GM12878 (cell line): Measurements from ENCODE around the gene SEC16B. TPM values are rescaled to one million over a fixed set of nuclear protein-coding genes. Genes with fewer than 3 reads are reported as not detected.

Source experiments
- ATAC-seq: fragments of 200-7000 bp; cut with Tn5 transposase; 3 replicates; pipeline ENCODE4 v1.9.1; 2020; ENCODE audit warnings: mild to moderate bottlenecking, moderate library complexity
- BruUV-seq: library from RNA; stranded (reverse); fragments of 400-500 nt; replicated peaks from 2 replicates; lab custom pipeline; 2021; lab: Mats Ljungman, UMichigan
- CTCF ChIA-PET: fragments of 300-600 bp; sonication (Branson Sonifier 250); formaldehyde crosslinking; extraction: SDS; loops from one replicate; lab custom pipeline; 2021; ENCODE audit warnings: inconsistent platforms; lab: Yijun Ruan, JAX
- POLR2A ChIA-PET: fragments of 350-600 bp; formaldehyde crosslinking; extraction: SDS; loops from one replicate; lab custom pipeline; 2021; ENCODE audit warnings: inconsistent platforms; lab: Charles Lee
- RAD21 ChIA-PET: fragments of 300-600 bp; sonication (Branson Sonifier 250); formaldehyde crosslinking; loops from one replicate; lab custom pipeline; 2023; ENCODE audit warnings: antibody characterized with exemption; ENCODE audit not compliant: unreplicated experiment; lab: Charles Lee
- SMC1A ChIA-PET: fragments of 300-600 bp; sonication (Branson Sonifier 250); formaldehyde crosslinking; loops from one replicate; lab custom pipeline; 2023; ENCODE audit not compliant: unreplicated experiment, uncharacterized antibody; lab: Charles Lee
- DNase-seq: peaks from one replicate; pipeline ENCODE4 v3.0.0-alpha.2; 2011; ENCODE audit warnings: low read depth, low spot score
- FAIRE-seq: peaks from 3 replicates; lab custom pipeline; 2011; peaks lifted over from hg19 to GRCh38; lab: Jason Lieb, UNC
- H2AFZ ChIP-seq: 2 replicates; pipeline ENCODE4 v1.6.0; 2011; ENCODE audit warnings: low read depth, low read length, control low read depth; ENCODE audit not compliant: control insufficient read depth
- H3K27ac ChIP-seq: 2 replicates; pipeline ENCODE4 v1.5.1; 2011; ENCODE audit warnings: control low read depth; ENCODE audit not compliant: control insufficient read depth, insufficient read depth
- H3K27me3 ChIP-seq, 2 experiments: replicated peaks in 1 of 2; 2 replicates each; pipeline versions ENCODE4 v1.6.0 to v1.6.1; 2011; ENCODE audit warnings: low read length in 1 of 2; ENCODE audit not compliant: control insufficient read depth in 2 of 2, insufficient read depth in 2 of 2
- H3K36me3 ChIP-seq, 2 experiments: 2 replicates each; pipeline ENCODE4 v1.5.1; 2011; ENCODE audit warnings: low read length in 1 of 2; ENCODE audit not compliant: control insufficient read depth in 2 of 2, insufficient read depth in 2 of 2
- H3K4me1 ChIP-seq: 2 replicates; pipeline ENCODE4 v1.6.1; 2011; ENCODE audit warnings: mild to moderate bottlenecking, low read length, moderate library complexity, mixed read lengths; ENCODE audit not compliant: control insufficient read depth, insufficient read depth
- H3K4me2 ChIP-seq: 2 replicates; pipeline ENCODE4 v1.6.0; 2011; ENCODE audit warnings: control low read depth; ENCODE audit not compliant: control insufficient read depth, insufficient read depth
- H3K4me3 ChIP-seq: fragments of 200-600 bp; sonication (generic); 2 replicates; pipeline ENCODE4 v1.5.1; 2016
- H3K79me2 ChIP-seq: 2 replicates; pipeline ENCODE4 v1.6.0; 2011; ENCODE audit warnings: low read length; ENCODE audit not compliant: control insufficient read depth, insufficient read depth
- H3K9ac ChIP-seq: 2 replicates; pipeline ENCODE4 v1.8.0; 2011; ENCODE audit warnings: low read length, control low read depth, mixed read lengths; ENCODE audit not compliant: control insufficient read depth, insufficient read depth
- H3K9me3 ChIP-seq: replicated peaks from 3 replicates; pipeline ENCODE4 v1.5.1; 2011; ENCODE audit warnings: mild to moderate bottlenecking, low read length; ENCODE audit not compliant: control insufficient read depth, insufficient read depth
- H4K20me1 ChIP-seq: 2 replicates; pipeline ENCODE4 v1.6.0; 2011; ENCODE audit not compliant: control insufficient read depth, insufficient read depth
- CBX5 ChIP-seq: sonication (generic); IDR thresholded peaks from 2 replicates; pipeline ENCODE4 v1.6.1; 2016; ENCODE audit warnings: low read depth, moderate library complexity, mild to moderate bottlenecking, inconsistent platforms
- GABPA ChIP-seq: IDR thresholded peaks from 2 replicates; pipeline ENCODE4 v1.6.1; 2014; ENCODE audit warnings: antibody characterized with exemption, low read depth, mild to moderate bottlenecking, inconsistent platforms
- IRF4 ChIP-seq: IDR thresholded peaks from 2 replicates; pipeline ENCODE4 v1.6.1; 2011; ENCODE audit warnings: low read depth, low read length
- RAD21 ChIP-seq: IDR thresholded peaks from 2 replicates; pipeline ENCODE4 v1.6.1; 2011; ENCODE audit warnings: mild to moderate bottlenecking, low read depth, low read length, moderate library complexity; ENCODE audit not compliant: insufficient read depth
- SMC3 ChIP-seq: IDR thresholded peaks from 2 replicates; pipeline ENCODE4 v1.6.1; 2011; ENCODE audit warnings: low read length, improper control_type of control experiment, borderline replicate concordance
- SPI1 ChIP-seq: IDR thresholded peaks from 2 replicates; pipeline ENCODE4 v1.6.1; 2011; ENCODE audit warnings: low read depth, mild to moderate bottlenecking, low read length, moderate library complexity, borderline replicate concordance; ENCODE audit not compliant: insufficient read depth
- TCF12 ChIP-seq: IDR thresholded peaks from 2 replicates; pipeline ENCODE4 v1.6.1; 2011; ENCODE audit warnings: low read depth, mild to moderate bottlenecking, low read length
- TCF7 ChIP-seq: IDR thresholded peaks from 2 replicates; pipeline ENCODE4 v1.6.1; 2014; ENCODE audit warnings: antibody characterized with exemption, borderline replicate concordance
- ZBED1 ChIP-seq: IDR thresholded peaks from 2 replicates; pipeline ENCODE4 v1.6.1; 2016; ENCODE audit warnings: borderline replicate concordance
- ZNF274 ChIP-seq: IDR thresholded peaks from one replicate; pipeline ENCODE4 v1.8.0; 2011; ENCODE audit not compliant: insufficient read length, insufficient read depth
- ZNF622 ChIP-seq: fragments of 450-650 bp; IDR thresholded peaks from 2 replicates; pipeline ENCODE4 v1.6.1; 2017; ENCODE audit warnings: mild to moderate bottlenecking, inconsistent platforms
- WGBS: methylation state at CpG from one replicate; pipeline ENCODE4 v1.1.6; 2016; ENCODE audit warnings: low lambda C conversion rate; ENCODE audit not compliant: insufficient replicate concordance, insufficient coverage; ENCODE audit errors: missing lambda C conversion rate; 5-methylcytosine and 5-hydroxymethylcytosine counted together
- in situ Hi-C: fragments of 300-500 bp; cut with MboI; formaldehyde crosslinking; loops from 9 replicates; pipeline ENCODE4 v1.14.3; 2018; ENCODE audit warnings: mixed read lengths
- intact Hi-C: fragments of 100-400 bp; cut with micrococcal nuclease; formaldehyde crosslinking; loops from one replicate; pipeline ENCODE4 v1.14.2; 2022; ENCODE audit not compliant: unreplicated experiment
- polyA plus RNA-seq, 11 experiments: library from polyadenylated mRNA; depleted of rRNA in 4 of 11; unstranded in 6 of 11; stranded (reverse) in 5 of 11; fragments of >200 nt; fragmentation: Nextera tagmentation in 4 of 11; fragmentation: Illumina TruSeq in 1 of 11; extraction: Ambion mirVana in 4 of 11; extraction: Trizol in 1 of 11; gene quantifications; 1 replicate in 1 of 11; 2 replicates in 10 of 11; pipeline versions ENCODE4 v1.2.1 to v1.2.3, GENCODE V29; 2011 to 2016; ENCODE audit warnings: inconsistent platforms in 2 of 11, missing spikeins in 2 of 11, low read depth in 1 of 11
- total RNA-seq, 4 experiments: library from RNA; depleted of rRNA in 3 of 4; stranded (reverse); fragments of >200 nt in 3 of 4; fragmentation: Illumina TruSeq in 1 of 4; extraction: Trizol in 1 of 4; gene quantifications; 2 replicates each; pipeline versions ENCODE4 v1.2.1 to v1.2.3, GENCODE V29; 2013 to 2021
- TF ChIP-seq, protein P1 (sequence below), 3 experiments: IDR thresholded peaks in 2 of 3; conservative IDR thresholded peaks in 1 of 3; 2 replicates each; pipeline ENCODE4 v1.5.1; 2011; ENCODE audit warnings: low read depth in 3 of 3, low read length in 3 of 3, mild to moderate bottlenecking in 3 of 3, control low read depth in 2 of 3, moderate library complexity in 2 of 3, inconsistent platforms in 1 of 3, mixed read lengths in 1 of 3; ENCODE audit not compliant: control insufficient read depth in 2 of 3, insufficient read depth in 1 of 3; ENCODE audit errors: extremely low read depth in 1 of 3
- TF ChIP-seq, protein P2 (sequence below): fragments of 450-650 bp; IDR thresholded peaks from 2 replicates; pipeline ENCODE4 v1.6.1; 2017; ENCODE audit warnings: mild to moderate bottlenecking, low read depth, inconsistent platforms; ENCODE audit not compliant: poor library complexity, severe bottlenecking

SEC16B gene
- total and polyA plus RNA-seq, 10 of the 15 experiments (the other 5 are each of a cell fraction or from before 2014, with no cell fraction given) = 0.10 to 0.94 (median 0.17) TPM; not detected in 2

- no peaks in the 10 kb centered on the region; a peak in 1 of 4 replicates for H3K27me3 ChIP-seq
- TF ChIP-seq IRF4 (no peak), ZBED1 (no peak), TCF12 (no peak), TCF7 (no peak), ZNF622 (no peak)
- no peaks in the 10 kb centered on the region for H3K9me3 ChIP-seq
- no peaks in the 10 kb centered on the region for H4K20me1 ChIP-seq
- POLR2A ChIA-PET = no interaction called here
- H3K79me2 ChIP-seq = no peaks in the 10 kb centered on the region
- intact Hi-C loops (no loop called here), in situ Hi-C loops (no loop called here)
- FAIRE-seq (no peak), DNase-seq (no peak), ATAC-seq (no peak)
- H3K27ac ChIP-seq = no peak overlapping the region
- H3K4me2 ChIP-seq = no peak overlapping the region
- BruUV-seq = no TSS peak
- RAD21 ChIA-PET = no interaction called here
- H3K4me3 ChIP-seq = no peak overlapping the region
- no peak overlapping the region for H3K9ac ChIP-seq
- CTCF ChIA-PET = interaction anchor here (0.6 to 1.6 kb wide), 10 partner anchors 15 to 1044 kb away, joined by 3 to 5 read pairs (median 3); no protein-coding TSS in a partner anchor
- H3K36me3 ChIP-seq = no peaks in the 10 kb centered on the region
- no peaks in the 10 kb centered on the region for H3K4me1 ChIP-seq
- H2AFZ ChIP-seq = no peak overlapping the region
- SMC1A ChIA-PET = interaction anchor here (0.7 to 1.6 kb wide), 3 partner anchors 9 to 240 kb away, joined by 3 to 5 read pairs (median 3); no protein-coding TSS in a partner anchor
Measured at GRCh38 chr1:177950506-177950905, 19.4 kb downstream of the SEC16B start.

DNA sequence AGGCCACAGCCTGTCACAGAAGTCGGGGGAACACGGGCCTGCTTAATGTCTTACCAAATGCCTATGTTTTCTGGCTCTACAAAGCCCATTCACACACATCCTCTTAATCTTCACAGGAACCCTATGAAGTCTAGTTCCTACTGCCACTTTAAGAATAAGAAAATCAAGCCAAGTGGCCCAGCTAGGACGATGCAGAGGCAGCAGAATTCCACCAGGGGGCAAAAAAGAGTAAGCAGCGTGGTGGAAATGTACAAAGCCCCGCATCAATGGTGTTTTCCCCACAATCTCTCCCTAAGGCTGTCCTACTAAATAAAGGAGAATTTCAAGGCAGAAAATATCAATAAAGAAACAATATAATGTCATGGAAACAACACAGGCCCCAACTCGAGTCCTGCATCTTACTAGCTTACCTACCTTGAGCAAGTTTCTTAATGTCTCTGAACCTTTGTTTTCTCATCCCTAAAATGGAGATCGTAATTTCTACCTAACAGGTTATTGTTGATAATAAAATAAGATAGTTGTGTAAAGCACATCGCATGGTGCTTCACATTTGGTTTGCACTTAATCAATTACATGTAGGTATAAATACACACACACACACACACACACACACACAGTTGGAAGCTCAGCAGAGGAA is 21.4 kb downstream of the SEC16B start:
- Histone ChIP-seq H3K4me1 (no peaks in the 10 kb centered on the region), H3K9ac (no peak overlapping the region), H3K27ac (no peak overlapping the region), H3K79me2 (no peaks in the 10 kb centered on the region), H3K4me2 (no peak overlapping the region), H2AFZ (no peak overlapping the region), H3K9me3 (no peaks in the 10 kb centered on the region), H3K4me3 (no peak overlapping the region), H3K36me3 (no peaks in the 10 kb centered on the region), H3K27me3 (no peaks in the 10 kb centered on the region; a peak in 1 of 4 replicates), H4K20me1 (no peaks in the 10 kb centered on the region)
- ATAC-seq = peak; percentile 87
- in situ Hi-C loops (loop anchor here (10.0 kb wide), 3 partner anchors 246 to 1054 kb away; no protein-coding TSS in a partner anchor), intact Hi-C loops (loop anchor here (1.0 to 10.0 kb wide), 4 partner anchors 242 to 1001 kb away; no protein-coding TSS in a partner anchor)
- ChIA-PET CTCF (interaction anchor here (0.6 to 2.1 kb wide), 32 partner anchors 12 to 1879 kb away, joined by 3 to 9 read pairs (median 3); partner anchors contain the start of gene SEC16B), RAD21 (interaction anchor here (1.3 to 2.1 kb wide), 5 partner anchors 10 to 242 kb away, joined by 3 to 6 read pairs (median 4); no protein-coding TSS in a partner anchor), SMC1A (interaction anchor here (1.0 to 1.7 kb wide), 12 partner anchors 9 to 1050 kb away, joined by 3 to 9 read pairs (median 4); no protein-coding TSS in a partner anchor), POLR2A (no interaction called here)
- peak; percentile 94 for FAIRE-seq
- WGBS = 15% methylated on average over 8 of the region's 8 CpGs
- no peak for DNase-seq
- BruUV-seq = no TSS peak
- TF ChIP-seq, protein P1, sequence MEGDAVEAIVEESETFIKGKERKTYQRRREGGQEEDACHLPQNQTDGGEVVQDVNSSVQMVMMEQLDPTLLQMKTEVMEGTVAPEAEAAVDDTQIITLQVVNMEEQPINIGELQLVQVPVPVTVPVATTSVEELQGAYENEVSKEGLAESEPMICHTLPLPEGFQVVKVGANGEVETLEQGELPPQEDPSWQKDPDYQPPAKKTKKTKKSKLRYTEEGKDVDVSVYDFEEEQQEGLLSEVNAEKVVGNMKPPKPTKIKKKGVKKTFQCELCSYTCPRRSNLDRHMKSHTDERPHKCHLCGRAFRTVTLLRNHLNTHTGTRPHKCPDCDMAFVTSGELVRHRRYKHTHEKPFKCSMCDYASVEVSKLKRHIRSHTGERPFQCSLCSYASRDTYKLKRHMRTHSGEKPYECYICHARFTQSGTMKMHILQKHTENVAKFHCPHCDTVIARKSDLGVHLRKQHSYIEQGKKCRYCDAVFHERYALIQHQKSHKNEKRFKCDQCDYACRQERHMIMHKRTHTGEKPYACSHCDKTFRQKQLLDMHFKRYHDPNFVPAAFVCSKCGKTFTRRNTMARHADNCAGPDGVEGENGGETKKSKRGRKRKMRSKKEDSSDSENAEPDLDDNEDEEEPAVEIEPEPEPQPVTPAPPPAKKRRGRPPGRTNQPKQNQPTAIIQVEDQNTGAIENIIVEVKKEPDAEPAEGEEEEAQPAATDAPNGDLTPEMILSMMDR (IDR thresholded peaks at IDR 0.05 in 2 of 3, conservative IDR thresholded peaks at IDR 0.05 in 1 of 3; ENCODE audit: control insufficient read depth in 2 of 3, extremely low read depth in 1 of 3, insufficient read depth in 1 of 3, low read depth in 3 of 3, low read length in 3 of 3) = peak; percentile 80 to 88 (median 87)
- TF ChIP-seq SMC3 = peak; percentile 78
- TF ChIP-seq GABPA = no peak
- TF ChIP-seq RAD21 = peak; percentile 66
- TF ChIP-seq SPI1 = no peak
- no peak for TF ChIP-seq ZNF274
- TF ChIP-seq, protein P2, sequence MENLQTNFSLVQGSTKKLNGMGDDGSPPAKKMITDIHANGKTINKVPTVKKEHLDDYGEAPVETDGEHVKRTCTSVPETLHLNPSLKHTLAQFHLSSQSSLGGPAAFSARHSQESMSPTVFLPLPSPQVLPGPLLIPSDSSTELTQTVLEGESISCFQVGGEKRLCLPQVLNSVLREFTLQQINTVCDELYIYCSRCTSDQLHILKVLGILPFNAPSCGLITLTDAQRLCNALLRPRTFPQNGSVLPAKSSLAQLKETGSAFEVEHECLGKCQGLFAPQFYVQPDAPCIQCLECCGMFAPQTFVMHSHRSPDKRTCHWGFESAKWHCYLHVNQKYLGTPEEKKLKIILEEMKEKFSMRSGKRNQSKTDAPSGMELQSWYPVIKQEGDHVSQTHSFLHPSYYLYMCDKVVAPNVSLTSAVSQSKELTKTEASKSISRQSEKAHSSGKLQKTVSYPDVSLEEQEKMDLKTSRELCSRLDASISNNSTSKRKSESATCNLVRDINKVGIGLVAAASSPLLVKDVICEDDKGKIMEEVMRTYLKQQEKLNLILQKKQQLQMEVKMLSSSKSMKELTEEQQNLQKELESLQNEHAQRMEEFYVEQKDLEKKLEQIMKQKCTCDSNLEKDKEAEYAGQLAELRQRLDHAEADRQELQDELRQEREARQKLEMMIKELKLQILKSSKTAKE = peak; percentile 31
- TF ChIP-seq CBX5 = no peak
